Stimulated activated CD8-positive, alpha-beta memory T cell treated with anti-CD3 and anti-CD28 coated beads, Interleukin-4, amount 100 ng/mL, for 4 hours (primary cell): ENCODE measurements around the gene FMN1.

Experiments used
- DNase-seq, 2 donors: peaks; one replicate each; pipeline ENCODE4 v3.0.0-alpha.2; 2020; ENCODE audit warnings: low read depth in 2 of 2, low spot score in 1 of 2

The FMN1 gene

DNA sequence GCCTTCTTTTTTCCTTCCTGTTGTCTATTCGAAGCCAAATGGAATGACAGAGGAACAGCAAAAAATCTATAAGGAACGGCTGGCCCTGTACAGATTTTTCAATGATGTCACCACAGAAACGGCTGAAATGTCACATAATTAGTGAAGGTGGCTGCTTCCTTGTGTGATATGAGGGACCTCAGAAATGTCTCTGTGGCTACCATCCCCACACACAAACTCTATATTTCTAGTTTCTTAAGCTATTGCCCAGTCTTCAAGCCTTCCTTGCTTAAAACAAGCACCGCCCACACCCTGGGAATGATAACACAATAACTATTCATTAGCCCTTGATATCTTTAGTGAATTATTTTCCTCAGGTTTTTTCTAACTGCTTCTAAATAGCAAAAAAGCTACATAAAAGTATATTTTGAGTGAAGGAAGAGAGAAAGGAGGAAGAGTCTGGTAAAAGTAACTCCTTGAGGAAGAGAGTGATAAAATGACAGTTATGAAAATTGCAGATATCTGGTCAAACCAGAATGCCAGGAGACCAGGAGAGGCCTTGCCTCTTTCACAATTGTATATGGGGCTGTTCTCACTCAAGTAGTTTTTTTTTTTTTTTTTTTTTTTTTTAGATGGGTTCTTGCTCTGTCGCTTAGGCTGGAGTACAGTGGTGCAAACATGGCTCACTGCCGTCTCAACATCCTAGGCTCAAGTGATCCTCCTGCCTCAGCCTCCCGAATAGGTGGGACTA is 38.7 kb downstream of the FMN1 start:
- no peak for DNase-seq

- DNase-seq, result no peak
Observed at GRCh38 chr15:33154351-33155166, 40.0 kb downstream of the FMN1 start.

DNA sequence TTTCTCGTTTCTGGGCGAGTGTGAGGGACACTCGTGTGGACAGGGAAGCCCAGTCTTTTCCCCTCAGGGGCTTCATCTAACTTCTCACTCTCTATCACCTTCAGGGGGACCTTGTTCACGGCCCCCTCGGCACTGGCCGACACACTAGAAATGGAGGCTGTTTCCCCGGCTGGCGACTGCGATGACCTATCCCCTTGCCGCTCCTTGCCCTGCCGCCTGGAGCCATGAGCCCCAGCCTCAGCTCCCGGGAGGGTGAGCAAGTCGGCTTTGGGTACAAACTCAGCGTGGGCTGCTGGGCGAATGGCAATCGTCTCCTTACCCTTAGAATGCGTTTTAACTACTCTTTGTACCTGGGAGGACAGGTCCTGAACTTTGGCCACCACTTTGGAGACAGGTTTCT is 41.0 kb downstream of the FMN1 start:
- no peak for DNase-seq

- no peak for DNase-seq
Observed at GRCh38 chr15:33152502-33153109, 41.9 kb downstream of the FMN1 start.

DNA sequence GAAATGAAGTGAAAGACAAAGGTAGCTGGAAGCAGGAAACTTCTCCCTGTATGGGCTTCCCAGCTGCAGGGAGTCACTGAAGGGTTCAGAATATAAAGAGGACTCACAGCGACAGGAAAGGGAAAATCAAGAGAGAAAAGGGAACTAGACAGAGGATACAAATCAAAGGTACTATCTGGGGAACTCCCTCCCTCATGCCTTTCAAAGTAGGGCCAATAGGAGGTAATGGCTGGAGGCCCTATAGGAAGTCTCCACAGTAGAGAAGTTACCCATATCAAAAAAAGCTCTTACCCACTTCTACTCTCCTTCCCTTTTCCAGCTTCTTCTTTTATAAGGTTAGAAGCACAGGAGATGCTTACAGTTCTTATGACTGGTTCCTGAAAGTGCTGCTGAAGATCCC is 43.5 kb downstream of the FMN1 start:
- no peak for DNase-seq

DNA sequence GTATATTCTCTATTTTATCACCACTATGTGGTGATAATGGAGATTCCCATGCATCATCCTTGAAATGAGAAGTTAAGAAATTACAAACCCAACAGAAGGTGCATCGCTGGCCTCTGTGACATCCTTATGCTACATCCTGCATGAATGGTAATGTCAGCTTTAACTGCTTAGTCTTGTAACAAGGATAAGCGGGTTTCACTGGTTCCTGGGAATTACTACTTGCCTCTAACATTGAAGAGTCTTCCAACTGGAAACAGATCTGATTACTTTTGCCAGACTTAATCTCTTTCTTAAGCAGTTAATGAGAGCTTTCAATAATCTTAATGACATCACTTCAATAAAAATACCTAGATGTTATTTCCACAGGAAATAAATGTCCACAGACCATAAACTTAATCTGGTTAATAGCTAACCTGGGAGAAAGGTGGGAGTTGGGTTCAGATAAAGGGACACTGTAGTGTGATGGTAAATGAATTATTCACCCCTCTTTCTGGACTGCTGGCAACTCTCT is 44.0 kb downstream of the FMN1 start:
- DNase-seq, result no peak

DNA sequence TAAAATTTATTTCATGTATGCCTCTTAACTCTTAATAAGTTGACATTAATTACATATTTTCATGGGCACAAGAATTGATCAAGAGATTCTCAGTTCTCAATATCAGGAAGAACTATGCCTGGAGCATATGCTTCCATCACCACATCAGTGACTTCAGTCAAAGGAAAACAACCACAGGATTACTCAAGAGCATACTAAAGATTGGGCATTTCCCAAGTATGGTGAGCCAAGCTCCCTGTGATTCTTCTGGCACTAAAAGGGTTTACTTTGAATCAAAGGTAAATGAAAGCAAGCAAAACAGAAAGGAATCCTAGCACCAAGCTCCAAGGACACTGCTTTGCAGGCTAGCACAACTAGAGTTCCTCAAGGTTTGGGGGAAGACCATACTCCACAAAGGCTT is 44.6 kb downstream of the FMN1 start:
- no peak for DNase-seq

- DNase-seq, result no peak
Observed at GRCh38 chr15:33148129-33148751, 46.3 kb downstream of the FMN1 start.

DNA sequence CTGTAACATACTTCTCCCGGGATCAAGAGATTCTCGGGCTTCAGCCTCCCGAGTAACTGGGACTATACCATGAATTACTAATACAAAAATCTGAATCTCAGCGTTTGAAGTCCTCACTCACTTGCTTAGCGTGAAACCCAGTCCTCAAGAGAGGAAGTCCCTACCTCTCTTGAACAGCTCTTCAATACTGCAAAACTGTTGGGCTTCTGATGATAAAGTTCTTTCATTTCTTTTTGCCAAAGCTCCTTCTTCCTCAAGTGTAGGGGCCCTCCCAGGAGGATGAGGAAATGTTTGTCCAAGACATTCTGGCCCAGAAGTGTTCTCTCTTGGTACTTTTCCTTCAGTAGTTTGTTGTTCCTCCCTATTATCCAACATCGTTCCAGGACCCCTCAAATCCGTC is 48.5 kb downstream of the FMN1 start:
- no peak for DNase-seq

- DNase-seq, result no peak
Observed at GRCh38 chr15:33145447-33145846, 49.1 kb downstream of the FMN1 start.

DNA sequence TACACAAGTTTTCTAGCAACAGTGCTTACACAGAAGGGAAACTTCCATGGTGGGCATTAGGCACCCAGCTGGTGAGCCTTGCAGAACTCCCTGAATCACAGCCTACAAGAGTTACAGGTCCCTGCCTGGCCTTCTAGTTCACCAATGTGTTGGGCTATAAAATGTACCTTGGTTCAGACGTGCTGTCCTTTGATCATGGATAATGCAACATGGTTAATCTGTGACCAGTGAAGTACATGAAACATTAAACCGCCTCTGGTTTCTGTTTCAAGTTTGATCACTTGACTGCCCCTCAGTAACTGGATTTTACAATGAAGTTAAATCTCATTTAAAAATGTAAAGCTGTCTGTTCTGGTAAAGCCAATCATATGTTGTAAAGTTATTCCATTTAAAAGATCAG is 51.8 kb downstream of the FMN1 start:
- DNase-seq, result no peak

DNA sequence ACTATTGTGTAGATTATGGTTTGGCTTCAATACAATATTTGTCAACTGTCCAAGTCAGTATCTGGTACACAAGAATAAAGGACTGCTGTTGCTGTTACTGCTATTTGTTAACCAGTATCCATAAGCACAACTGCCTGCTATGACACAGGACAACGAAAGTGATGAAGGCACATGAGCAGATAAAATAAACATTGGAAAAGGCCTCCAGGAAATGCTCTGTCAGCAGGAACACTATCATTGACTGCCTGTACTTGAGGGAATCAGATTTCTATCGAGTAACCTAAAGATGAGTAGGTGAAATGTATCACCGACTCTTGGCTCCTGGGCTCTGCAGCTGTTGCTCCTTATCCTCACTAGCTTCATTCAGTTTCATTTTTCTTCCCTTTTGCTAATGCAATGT is 56.5 kb downstream of the FMN1 start:
- DNase-seq, result no peak

- DNase-seq, result no peak
Observed at GRCh38 chr15:33137101-33137500, 57.4 kb downstream of the FMN1 start.

DNA sequence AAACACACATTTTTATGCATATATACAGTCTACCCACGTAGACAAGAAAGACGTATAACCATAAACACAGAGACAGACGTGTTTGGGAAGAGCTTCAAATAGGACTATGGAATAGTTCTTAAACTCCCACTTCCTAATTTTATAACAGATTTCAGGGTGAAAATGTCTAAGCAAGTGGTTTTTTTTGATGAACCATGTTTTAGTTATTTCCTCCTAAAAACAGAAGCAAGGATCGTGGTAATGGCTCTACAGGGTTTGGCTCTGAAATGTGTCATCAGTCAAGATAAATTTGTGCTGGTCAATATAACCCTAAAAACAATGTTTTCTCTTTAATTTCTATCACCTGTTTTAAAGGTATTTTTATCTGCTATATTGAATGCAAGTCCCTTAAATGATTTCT is 58.2 kb downstream of the FMN1 start:
- DNase-seq, result no peak

DNA sequence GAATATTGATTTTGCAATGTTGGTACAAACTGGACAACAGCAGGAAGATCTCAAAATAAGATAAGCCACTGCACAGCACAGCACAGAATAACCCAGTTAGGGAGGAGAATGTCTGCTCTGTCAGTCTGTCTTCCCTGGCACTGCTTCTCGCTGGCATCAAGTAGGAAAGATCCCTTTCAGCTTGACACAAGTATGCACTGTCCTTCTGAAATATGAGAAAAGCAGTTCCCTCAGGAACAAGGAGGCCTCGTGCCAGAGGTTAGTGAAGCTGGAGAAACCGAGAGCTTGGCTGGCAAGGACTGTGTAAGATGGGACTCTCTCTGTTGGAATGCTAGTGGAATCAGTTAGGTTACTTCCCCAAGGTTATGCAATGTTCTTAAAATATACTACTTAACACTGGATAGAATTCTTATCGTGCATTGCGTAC is 59.1 kb downstream of the FMN1 start:
- DNase-seq, result no peak

DNA sequence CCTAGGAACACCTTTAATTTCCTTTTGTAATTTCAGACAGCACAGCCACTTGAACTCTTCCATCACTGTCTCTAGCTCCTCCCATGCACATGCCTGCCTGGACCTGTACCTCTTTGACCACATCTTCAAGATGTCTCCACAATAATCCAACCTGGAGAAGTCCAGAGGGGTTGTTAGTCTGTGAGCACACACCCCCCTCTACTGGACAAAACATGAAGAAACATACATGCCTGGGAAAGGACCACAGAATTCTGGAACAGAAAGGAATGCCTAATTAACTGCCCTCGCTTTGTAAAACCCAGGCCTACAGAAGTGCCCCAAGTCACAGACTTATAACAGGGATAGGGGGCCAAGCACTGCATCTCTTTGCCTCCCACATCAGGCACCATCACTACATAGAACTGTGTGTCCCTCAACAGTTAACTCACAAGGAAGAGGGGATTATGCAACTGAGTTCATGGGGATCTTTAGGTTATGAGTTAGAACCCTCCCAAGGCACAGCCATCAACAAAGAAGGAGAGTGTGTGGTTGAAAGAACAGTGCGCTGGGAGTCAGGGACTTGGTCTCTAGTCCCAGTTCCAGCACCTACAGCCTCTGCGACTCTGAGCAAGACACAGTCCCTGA is 61.7 kb downstream of the FMN1 start:
- no peak for DNase-seq

DNA sequence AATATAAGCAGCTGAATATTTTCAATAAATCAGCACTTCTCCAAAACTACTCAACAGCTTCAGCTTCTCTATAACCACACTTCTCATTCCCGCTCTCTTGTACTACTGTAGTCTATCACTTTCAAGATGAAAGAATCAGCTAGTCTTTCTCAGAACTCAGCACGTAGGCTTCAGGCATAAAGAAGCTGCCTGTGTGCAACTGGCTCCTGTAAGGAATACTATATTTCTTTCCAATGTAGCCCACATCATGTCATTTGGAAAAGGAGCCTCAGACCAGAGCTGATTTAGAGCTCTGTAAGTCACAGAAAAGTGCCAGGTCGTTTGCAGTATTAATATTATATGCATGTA is 62.3 kb downstream of the FMN1 start:
- no peak for DNase-seq

DNA sequence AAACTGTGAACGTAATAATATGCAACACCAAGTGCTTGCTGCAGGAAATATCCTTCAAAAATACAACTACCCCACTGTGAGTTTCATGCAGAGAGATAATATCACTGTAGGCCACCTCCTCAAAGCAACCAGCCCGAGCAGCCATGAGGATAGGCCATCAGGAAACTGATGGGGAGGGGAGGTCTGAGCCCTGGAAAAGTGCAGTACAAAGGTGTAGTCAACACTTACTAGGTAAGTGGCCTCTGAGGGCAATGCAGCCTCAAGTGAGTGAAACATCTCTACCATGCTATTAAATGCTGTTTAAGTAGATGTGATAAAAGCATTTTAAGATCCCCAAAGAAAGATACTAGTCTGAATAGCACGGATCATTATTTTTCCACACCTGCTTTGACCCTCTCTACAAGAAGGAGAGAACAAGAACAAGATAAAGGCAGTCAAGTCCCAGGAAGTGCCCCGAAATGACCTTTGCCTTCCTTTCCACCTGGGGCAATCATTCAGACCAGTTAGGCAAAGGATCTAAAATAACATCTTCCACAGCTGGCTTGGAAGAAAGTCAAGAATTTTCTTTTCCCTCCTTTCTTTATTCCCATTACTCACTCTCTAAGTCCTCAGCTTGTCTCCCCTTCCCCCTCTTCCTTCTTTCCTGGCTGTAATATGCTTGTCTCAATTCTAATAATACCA is 62.8 kb downstream of the FMN1 start:
- DNase-seq, result no peak

DNA sequence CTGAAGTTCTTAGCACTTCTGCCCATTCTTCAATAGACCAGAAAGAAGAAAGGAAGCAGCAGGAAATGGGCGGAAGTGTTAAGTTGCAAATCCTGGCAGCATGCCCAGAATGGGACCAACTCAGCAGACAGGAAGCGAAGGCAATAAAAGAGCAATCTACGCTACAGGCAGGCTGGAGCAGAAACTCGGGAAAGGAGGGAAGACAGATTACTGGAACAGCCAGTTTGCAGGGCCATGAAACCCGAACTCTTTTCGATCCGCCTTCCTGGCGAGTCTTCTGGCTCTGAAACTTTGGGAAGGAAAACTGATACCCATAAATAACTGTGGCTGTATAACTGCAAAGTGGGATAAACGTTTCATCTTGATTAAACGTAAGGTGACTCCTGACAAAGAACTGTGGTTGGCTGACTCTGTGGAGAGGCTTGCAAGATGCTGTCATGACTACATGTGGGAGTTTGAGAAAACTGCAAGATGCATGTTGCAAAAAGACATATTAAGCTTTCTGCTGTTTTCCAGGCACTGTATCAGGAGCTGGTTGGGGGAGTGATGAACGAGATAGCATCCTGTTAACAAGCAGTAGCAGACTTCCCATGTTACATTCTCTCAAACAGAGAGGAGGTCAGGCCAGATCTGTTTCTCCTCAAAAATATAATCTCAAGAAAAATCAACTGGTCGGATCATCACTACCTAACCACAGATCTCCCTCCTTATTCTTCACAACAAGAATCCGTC is 67.8 kb downstream of the FMN1 start:
- DNase-seq, result peak; percentile 25 to 37
